Activated effector memory CD4-positive, alpha-beta T cell treated with Interleukin-2 at 50 U/mL for 16 hours (primary cell): ENCODE measurements around the gene FBLN2.

Experiments used
- DNase-seq: peaks from one replicate; pipeline ENCODE4 v3.0.0-alpha.2; 2020

Gene FBLN2

GRCh38 chr3:13627681-13628080, 78.8 kb downstream of the FBLN2 start:
- DNase-seq: no peak

- DNase-seq: no peak
Observed at GRCh38 chr3:13628432-13628831, 79.5 kb downstream of the FBLN2 start.

GRCh38 chr3:13628841-13629551, 80.1 kb downstream of the FBLN2 start:
- DNase-seq: no peak

GRCh38 chr3:13629644-13630043, 80.7 kb downstream of the FBLN2 start:
- no peak for DNase-seq

- DNase-seq: no peak
Observed at GRCh38 chr3:13631256-13631655, 82.3 kb downstream of the FBLN2 start.

GRCh38 chr3:13633176-13633575, 84.3 kb downstream of the FBLN2 start:
- DNase-seq: no peak

GRCh38 chr3:13634151-13634550, 85.2 kb downstream of the FBLN2 start:
- no peak for DNase-seq

GRCh38 chr3:13634615-13635014, 85.7 kb downstream of the FBLN2 start:
- no peak for DNase-seq

- DNase-seq: no peak
Observed at GRCh38 chr3:13636186-13636585, 87.3 kb downstream of the FBLN2 start.

GRCh38 chr3:13636874-13637273, 87.9 kb downstream of the FBLN2 start:
- no peak for DNase-seq

GRCh38 chr3:13637311-13637891, 88.5 kb downstream of the FBLN2 start:
- no peak for DNase-seq

GRCh38 chr3:13637953-13638352, 89.0 kb downstream of the FBLN2 start:
- DNase-seq: no peak

GRCh38 chr3:13638927-13639326, 90.0 kb downstream of the FBLN2 start:
- DNase-seq: no peak

GRCh38 chr3:13642597-13642996, 93.7 kb downstream of the FBLN2 start:
- no peak for DNase-seq

GRCh38 chr3:13644341-13645117, 95.6 kb downstream of the FBLN2 start:
- DNase-seq: no peak

- no peak for DNase-seq
Observed at GRCh38 chr3:13645801-13646637, 97.1 kb downstream of the FBLN2 start.

GRCh38 chr3:13647298-13648059, 98.6 kb downstream of the FBLN2 start:
- no peak for DNase-seq

- peak; percentile 65 for DNase-seq
Observed at GRCh38 chr3:13648060-13649001, 99.4 kb downstream of the FBLN2 start.

- DNase-seq: peak; percentile 64
Observed at GRCh38 chr3:13650210-13651056, 101.5 kb downstream of the FBLN2 start.

- DNase-seq: no peak
Observed at GRCh38 chr3:13651057-13651400, 102.1 kb downstream of the FBLN2 start.
